Activated naive CD4-positive, alpha-beta T cell treated with anti-CD3 and anti-CD28 coated beads, Interleukin-2, amount 50 U/mL, for 16 hours (primary cell): ENCODE results near the gene EMSY.

Experiments used
- DNase-seq: peaks from one replicate; pipeline ENCODE4 v3.0.0-alpha.2; 2020

EMSY gene

DNA sequence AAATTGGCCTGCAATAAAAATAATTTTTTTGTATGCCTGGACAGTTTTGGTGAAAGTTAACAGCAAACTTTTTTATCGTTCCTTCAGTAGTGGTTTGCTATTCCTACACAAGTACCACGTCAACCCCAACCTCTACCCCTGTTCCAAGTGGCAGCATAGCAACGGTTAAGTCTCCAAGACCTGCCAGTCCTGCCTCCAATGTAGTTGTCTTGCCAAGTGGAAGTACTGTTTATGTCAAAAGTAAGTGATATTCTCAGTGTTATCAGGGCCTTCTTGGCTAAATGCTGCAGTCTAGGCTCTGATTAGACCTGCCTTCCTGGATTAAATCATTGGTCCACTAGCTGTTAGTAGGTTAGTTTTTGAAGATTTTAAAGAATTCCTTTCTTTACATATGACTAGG is 15.0 kb downstream of the EMSY start:
- no peak for DNase-seq

DNA sequence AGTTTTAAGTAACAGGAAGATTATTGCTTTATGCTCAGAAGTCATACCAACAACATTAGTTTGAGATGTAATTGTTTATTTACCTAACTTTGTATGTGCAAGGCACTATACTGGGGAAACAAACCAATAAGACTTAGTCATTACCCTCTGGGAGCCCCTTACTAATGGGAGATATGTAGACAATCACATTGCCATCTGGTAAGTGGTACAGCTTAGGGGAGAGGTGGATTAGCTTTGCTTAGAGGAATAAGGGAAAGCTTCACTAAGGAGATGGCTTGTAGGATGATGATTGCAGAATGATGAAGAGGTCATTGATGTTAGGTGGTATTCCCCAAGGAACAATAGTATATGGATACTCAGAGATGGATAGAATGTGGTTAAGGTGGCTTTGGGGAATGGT is 17.5 kb downstream of the EMSY start:
- DNase-seq, result no peak

DNA sequence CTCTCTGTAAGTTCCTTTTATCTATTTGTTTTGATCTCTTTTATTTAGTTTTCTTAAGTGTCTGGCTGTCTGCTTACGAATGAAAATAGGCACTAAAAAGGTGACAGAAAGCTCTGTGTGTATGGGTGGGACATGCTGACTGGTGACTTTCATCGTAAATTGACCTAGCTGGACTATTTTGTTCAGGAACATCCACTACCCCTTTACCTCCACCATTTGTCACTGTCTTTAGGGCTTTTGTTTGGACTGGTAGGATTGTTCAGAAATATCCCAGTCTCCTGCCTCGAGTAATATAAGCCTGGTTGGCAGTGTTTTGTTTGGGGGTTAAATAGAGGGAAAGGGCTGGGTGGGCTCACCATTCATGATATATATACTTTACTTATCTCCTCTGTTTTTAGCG is 20.9 kb downstream of the EMSY start:
- DNase-seq, result no peak

DNA sequence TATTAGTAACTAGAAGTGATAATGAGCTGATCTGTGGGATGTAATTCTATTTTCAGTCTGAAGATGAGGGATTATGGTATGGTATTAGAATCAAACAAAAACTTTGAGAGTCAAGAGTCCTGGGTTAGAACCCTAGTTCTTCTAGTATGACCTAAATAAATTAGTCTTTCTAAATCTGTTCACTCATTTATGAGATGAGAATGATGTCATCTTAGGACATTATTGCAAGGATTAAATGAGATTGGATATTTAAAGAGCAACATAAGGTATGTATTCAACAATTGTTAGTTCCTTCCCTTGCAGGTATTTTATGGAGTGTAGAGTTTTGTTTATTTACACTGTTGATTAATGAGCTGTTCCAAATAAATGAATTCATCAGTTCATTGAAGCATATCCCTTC is 21.8 kb downstream of the EMSY start:
- no peak for DNase-seq

DNA sequence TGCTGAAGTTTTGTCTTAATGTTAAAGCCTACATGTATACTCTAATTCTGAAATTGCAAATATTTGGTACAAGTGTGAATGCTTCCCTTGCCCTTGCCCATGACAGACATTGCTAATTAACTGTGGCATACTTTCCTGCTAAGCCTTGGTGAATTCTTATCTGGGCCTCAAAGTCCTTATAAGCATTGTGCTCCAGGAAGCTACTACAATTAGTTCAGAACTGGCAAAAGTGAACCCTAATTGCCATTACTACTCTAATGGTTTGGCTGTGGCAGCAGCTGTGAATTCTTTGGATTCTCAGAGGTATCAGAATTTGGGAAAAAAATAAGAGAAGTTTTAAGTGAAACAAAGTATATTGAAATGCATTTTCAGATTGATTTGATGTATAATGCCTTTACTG is 24.3 kb downstream of the EMSY start:
- no peak for DNase-seq

DNA sequence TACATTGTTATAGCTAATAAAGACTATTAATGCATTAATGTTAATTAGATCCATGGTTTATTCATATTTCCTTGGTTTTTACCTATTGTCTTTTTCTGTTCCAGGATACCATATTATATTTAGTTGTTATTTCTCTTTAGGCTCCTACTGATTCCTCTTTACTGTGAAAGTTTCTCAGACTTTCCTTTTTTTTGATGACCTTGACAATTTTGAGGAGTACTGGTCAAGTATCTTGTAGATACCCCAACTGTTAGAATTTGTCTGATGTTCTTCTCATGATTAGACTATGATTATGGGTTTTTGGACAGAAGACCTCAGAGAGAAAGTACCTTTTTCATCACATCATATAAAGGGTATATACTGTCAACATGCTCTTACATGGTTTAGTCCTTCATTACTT is 26.6 kb downstream of the EMSY start:
- DNase-seq, result no peak

DNA sequence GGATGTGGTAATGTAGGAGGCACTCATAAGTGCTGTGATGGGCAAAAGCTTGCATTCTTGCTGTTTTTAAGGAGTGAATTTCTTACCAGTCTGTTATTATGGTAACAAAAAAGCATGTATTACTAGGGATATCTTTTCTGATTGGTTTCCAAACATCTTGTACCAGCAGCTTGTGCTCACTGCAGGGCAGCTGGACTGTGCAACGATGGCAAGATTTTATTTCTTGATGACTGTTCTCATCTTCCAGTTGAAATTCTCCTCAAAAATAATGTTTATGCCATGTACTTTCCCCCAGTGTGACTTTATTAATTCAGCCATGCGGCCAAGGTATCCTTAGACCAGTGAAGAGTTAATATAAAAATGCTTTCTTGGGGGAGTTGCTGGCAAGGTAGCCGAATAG is 35.4 kb downstream of the EMSY start:
- DNase-seq, result no peak

DNA sequence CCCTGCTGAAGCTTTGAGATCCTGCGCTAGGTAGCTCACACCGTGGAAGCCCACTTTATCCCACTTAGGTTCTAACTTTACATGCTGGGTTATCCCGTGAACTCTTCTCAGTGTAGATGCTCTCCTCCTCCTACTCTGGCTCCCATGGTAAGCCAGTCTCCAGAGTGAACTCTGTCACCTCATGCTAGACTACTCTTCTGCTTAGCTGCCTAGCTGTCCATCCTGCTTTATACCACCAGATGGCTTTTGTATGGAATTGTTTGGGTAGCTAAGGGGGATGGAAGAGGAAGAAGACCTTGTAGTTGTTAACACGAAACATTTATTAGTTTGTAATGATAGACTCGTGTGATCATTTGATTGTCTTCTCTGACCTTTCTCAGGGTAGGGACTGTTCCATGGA is 46.8 kb downstream of the EMSY start:
- no peak for DNase-seq

DNA sequence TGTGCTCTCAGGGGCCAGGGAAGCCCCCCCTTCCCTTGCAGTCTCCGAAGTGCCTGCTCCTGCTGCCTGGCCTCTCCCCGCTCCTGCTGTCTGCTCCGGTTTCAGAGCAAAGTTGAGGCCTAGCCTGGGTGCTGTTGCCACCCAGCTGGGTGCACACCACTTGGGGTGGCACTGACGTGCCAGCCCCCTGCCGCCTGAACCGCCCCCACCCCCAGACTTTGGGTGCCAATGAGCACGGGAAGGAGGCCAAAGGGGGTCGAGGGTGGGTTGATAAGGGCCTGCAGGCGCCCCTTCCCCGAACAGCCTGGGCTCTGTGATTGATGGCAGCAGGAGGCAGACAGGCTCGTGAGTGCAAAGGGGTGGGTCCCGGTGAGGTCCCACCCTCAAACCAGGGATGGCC is 48.2 kb downstream of the EMSY start:
- no peak for DNase-seq

DNA sequence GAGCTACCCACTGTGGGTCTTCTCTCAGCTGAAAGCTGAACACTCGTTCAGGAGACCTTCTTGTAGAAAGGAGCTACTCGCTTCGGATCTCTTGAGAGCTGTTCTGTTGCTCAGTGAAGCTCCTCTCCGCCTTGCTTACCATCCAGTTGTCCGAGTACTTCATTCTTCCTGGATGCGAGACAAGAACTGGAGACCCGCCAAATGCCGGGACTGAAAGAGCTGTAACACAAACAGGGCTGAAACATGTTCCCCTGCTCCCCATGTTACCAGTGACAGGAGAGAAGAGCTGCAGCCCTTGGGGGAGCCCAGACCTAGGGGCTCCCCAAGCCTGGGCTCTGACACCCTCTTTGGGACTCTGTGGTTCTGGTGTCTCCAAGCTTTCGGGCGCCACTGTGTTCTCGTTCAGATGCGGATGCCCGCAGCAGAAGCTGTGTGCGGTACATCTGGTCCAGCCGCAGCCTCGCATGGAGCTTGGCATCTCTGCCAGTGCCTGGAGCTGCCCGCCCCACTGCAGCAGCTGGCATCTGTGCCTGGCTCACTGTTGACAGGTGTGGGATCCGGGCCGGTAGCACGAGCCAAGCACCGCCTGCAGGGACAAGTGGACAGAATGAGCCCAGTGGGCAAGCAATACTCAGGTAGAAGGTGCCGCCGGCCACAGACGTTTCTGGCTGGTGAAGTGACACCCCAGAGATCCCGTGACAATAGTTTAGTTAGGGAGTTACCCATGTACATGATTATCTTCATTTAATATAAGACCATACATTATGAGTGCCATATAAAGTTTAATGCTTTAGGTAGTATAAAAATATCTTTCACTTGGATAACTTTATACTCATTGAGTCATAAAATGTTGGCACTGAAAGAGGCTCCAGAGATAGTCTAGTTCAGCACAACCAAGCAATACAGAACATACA is 49.1 kb downstream of the EMSY start:
- DNase-seq, result no peak

DNA sequence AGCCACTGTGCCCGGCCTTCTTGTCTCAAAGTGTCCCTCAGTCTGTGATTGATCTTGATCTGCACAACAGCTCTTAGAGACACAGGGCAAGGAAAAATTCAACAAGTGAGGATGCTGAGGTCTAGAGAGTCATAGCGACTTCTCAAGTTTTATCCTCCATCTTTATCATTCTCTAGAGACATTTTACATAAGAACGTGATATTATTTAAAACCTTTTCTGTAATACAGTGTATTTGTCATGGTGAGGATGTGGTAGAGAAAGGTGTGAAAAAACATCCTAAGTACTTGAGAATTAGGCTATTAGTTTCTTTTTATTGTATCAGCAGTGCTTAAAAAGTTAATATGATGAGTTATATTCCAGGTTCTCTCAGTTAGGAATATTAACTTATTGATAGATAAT is 50.2 kb downstream of the EMSY start:
- DNase-seq, result no peak

DNA sequence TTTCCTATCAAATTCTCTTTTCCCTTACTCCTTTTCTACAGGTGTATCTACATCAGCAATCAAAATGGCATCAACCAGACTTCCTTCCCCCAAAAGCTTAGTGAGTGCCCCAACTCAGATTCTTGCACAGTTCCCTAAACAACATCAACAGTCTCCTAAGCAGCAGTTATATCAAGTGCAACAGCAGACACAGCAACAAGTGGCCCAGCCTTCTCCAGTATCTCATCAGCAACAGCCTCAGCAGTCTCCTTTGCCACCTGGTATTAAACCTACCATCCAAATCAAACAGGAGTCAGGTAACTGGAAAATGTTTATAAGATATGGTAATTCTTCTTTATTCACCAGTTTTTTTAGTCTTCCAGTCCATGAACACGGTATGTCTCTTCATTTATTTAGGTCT is 51.4 kb downstream of the EMSY start:
- no peak for DNase-seq

DNA sequence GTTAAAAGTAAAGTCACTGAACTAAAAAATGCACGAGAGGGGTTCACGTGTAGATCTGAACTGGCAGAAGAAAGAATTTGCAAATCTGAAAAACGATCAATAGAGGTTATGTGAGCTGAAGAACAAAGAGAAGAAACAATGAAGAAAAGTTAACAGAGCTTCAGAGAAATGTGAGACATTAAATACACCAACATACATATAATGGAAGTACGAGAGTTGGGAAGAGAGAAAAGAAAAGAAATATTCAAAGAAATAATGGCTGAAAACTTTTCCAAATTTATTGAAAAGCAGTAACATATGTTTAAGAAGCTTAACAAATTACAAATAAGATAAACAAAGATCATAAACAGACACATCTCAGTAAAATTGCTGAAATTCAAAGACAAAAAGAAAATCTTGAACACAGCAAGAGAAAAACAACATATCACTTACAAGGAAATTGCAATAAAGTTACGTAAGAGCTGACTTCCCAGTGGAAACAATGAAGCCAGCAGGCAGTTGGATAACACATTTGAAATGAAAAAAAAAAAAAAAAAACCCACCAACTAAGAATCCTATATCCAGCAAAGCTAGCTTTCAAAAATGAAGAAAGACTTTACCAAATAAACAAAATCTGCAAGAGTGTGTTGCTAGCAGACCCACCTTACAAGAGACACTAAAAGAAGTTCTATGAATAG is 56.8 kb downstream of the EMSY start:
- DNase-seq, result no peak

DNA sequence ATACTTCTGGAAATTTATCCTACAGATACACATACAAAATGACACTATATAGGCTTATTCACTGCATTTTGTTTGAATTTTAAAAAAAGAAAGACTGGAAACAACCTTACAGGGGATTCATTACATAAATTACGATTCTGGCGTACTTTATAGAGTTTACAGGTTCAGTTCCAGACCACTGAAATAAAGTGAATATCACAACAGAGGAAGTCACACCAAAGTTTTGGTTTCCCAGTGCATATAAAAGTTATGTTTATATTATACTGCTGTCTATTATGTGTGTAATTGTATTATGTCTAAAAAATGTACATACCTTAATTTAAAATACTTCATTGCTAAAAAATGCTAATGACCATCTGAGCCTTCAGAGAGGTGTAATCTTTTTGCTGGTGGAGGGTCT is 62.0 kb downstream of the EMSY start:
- DNase-seq, result no peak

DNA sequence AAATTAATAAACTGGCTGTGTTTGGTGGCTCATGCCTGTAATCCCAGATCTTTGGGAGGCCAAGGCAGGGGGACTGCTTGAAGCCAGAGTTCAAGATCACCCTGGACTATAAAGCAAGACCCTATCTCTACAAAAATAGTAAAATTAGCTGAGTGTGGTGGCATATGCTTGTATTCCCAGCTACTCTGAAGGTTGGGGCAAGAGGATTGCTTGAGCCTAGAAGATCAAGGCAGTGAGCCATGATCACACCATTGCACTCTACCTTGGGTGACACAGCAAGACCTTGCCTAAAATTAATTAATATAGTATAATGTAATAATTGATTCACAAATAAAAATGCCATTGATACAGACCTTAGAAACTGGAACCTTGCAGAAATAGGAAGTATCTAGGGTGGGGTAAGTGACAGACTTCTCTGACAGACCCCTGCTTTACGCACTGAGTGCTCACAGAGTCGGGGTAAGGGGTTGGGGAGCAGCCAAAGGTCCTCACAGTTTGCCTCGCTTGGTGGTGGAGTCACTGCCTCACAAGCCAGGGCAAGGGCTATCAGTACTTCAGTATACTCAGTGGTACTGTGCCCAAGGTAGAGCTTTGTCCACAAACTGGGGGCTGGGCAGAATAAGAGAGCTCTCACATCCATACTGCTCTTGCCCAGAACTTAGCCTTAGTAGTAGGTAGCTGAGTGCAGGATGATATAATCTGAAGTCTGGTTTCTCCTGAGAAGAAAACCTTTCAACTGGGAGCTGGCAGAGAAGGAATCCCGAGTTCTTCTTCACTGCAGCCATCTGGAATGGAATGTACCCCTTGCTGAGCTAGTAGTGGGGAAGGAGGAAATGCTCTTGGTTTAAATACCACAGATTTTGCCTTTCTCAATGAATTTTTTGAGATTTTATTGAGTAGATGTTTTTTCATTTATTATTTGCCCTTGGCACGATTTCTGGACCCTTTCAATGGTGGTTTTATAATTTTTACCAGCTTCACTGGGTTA is 65.5 kb downstream of the EMSY start:
- no peak for DNase-seq

DNA sequence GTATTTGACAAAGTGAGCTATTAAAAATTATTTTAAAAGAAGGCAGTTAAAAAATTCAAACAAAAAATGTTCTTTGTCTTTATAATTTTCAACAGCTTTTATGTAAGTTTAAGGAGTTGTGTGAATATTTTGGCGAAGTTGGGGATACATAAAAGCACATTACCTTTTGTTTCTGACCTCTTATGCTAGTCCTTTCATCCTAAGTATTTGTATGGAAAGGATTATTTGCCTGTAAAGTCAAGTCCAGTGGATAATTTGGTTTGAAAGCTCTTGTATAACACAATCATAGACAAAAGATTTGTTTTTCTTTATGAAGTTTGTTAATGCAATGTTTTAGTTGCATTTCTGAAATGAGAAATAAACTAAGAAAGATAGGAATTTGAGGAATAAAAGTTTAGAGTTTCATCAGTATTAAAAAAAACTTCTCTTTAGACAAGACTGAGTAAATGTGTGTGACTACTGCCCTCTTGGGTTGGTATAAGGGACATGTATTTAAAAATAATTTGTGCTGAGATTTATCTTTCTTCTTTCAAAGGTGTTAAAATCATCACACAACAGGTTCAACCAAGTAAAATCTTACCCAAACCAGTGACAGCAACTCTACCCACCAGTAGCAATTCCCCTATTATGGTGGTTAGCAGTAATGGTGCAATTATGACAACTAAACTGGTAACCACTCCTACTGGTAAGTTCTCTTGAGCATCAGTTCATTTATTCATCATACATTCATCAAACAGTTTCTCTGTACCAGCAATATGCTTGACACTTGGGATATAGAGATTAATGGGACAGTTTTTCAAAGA is 68.2 kb downstream of the EMSY start:
- DNase-seq, result no peak

DNA sequence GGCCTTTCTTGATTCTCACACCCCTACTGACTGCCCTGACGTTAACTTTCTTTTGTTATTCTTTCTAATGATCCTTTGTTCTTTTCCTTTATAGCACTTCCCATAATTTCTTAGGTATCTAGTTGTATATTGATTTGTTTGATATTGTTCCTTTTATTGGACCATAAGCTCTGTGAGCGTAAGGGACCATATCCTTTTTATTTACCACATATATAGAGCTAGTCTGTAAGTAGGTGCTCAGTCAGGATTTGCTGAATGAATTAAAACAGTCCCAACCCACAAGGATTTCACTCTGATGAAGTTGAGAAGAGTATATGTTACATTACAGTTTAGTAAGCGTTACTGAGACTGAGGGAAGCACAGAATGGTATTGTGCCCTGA is 68.8 kb downstream of the EMSY start:
- no peak for DNase-seq

DNA sequence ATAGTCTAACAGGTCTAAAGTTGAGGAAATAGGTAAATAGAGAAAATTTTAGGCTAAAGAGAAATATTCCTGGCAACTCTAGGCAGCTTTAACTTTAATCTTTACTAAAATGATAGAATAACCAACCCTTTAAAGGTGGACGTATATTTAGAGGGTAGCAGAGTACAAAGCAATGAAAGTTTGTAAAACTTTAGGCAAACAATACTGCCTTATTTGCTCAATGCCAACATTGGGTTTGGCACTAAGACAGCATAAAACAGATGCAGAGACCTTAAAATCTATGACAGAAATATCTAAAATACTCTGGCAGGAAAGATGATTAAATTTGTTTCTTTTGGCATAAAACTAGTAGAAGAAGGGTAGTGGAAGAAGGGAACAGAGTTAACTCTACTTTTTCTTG is 70.7 kb downstream of the EMSY start:
- DNase-seq, result no peak

DNA sequence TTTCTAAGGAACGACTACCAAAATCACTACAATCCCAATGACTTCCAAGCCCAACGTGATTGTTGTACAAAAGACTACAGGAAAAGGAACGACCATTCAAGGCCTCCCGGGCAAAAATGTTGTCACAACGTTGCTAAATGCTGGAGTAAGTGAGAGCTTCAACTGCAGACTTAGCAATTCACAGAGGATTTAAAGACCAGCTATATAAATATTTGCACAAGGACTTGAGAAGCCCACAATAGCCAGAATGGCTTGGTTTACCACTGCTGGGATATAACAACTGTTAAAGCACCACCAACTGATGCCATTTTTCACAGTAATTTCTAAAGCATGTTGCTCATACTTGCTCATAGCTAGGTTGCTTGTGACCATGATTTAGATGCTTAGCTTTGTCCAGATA is 78.3 kb downstream of the EMSY start:
- DNase-seq, result no peak

DNA sequence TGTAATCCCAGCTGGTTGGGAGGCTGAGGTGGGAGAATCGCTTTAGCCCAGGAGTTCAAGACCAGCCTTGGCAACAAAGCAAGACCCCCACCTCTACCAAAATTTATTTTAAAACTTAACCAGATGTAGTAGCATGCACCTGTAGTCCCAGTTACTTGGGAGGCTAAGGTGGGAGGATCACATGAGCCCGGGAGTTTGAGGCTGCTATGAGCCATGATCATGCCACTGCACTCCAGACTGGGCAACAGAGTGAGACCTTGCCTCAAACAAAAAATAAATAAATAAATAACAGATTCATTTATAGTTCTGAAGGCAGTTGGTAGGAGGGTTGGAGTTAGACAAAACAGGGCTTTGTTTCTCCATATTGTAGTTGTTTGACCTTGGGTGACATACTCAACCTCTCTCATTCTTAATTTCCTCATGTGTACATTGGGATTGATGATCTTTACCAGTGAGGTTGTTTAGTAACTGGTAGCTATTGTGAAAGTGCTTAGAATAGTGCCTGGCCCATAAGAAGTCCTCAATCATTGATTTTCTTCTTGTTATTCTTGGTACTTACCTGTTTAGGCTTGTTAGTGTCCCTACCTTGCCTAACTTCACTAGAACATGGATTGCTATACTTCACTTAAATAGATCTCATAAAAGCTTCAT is 79.1 kb downstream of the EMSY start:
- no peak for DNase-seq

DNA sequence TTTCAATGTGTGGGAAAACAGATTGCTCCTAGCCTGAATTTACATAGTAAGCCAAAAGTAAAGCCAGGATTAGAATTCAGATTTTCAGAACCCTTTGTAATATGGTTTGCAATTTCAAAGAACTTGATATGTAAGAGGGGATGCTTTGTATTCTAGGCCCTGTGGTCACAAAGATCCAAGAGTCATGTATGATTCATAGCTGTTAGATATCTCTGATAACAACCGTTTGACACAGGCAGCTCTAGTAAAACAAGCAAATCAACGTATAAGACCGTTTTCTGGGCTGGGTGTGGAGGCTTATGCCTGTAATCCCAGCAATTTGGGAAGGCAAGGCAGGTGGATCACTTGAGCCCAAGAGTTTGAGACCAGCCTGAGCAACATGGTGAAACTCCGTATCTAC is 79.6 kb downstream of the EMSY start:
- DNase-seq, result no peak

DNA sequence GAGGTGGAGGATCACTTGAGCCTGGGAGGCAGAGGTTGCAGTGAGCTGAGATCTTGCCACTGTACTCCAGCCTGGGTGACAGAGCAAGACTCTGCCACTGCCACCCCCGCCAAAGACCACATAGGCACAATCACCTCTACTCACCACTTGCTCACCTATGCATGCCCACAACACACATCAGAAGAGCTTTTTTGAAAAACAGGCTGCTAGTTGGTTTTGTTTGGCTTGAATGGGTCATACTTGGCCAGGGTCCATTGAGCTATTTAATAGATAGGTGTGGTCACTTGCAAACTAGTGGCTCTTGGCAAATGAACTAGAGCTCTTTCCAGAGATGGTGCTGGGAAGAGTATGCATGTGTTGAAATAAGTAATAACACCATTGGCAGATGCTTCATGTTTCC is 80.1 kb downstream of the EMSY start:
- no peak for DNase-seq
